GM12864 (cell line): ENCODE data around the gene MYL4.
"Not testable (repeated sequence)": the region's sequence is repeated elsewhere in the genome, so short reads cannot be mapped to it uniquely, and the experiment has no call there.

Experiments
- DNase-seq: peaks from one replicate; pipeline ENCODE4 v3.0.0-alpha.2; 2011; ENCODE audit warnings: low read depth
- H3K4me3 ChIP-seq: 2 replicates; pipeline ENCODE4 v1.5.1; 2011; ENCODE audit warnings: mild to moderate bottlenecking, low read depth, low read length, control low read depth
- CTCF ChIP-seq: IDR thresholded peaks from 2 replicates; pipeline ENCODE4 v1.5.1; 2011; ENCODE audit warnings: low read depth, mild to moderate bottlenecking, moderate library complexity, low read length, control low read depth, inconsistent platforms; ENCODE audit errors: missing control alignments

The MYL4 gene

GRCh38 chr17:47172696-47173565 lies 36.2 kb upstream of the MYL4 start:
- TF ChIP-seq CTCF, result no peak
- H3K4me3 ChIP-seq, result no peak overlapping the region
- no peak for DNase-seq

- not testable (repeated sequence) for H3K4me3 ChIP-seq, DNase-seq
These were observed 34.3 kb upstream of the MYL4 start for GRCh38 chr17:47174823-47175222.

GRCh38 chr17:47176389-47176826 lies 32.7 kb upstream of the MYL4 start:
- no peak for TF ChIP-seq CTCF
- no peak overlapping the region for H3K4me3 ChIP-seq
- no peak for DNase-seq

- DNase-seq, result no peak
- H3K4me3 ChIP-seq, result no peak overlapping the region
- TF ChIP-seq CTCF, result no peak
These were observed 31.9 kb upstream of the MYL4 start for GRCh38 chr17:47177261-47177660.

- no peak for TF ChIP-seq CTCF
These were observed 30.0 kb upstream of the MYL4 start for GRCh38 chr17:47179141-47179540.

GRCh38 chr17:47180337-47180736 lies 28.8 kb upstream of the MYL4 start:
- no peak for TF ChIP-seq CTCF
- no peak overlapping the region for H3K4me3 ChIP-seq
- no peak for DNase-seq

More at GRCh38 chr17:47179141-47179540, 30.0 kb upstream of the MYL4 start:
- no peak overlapping the region for H3K4me3 ChIP-seq
- no peak for DNase-seq

GRCh38 chr17:47180988-47181387 lies 28.2 kb upstream of the MYL4 start:
- not testable (repeated sequence) for DNase-seq, H3K4me3 ChIP-seq

GRCh38 chr17:47184681-47185080 lies 24.5 kb upstream of the MYL4 start:
- no peak for DNase-seq
- TF ChIP-seq CTCF, result no peak
- H3K4me3 ChIP-seq, result no peak overlapping the region
